GM08714 (cell line): ENCODE results near the gene JUNB.
"Not testable (repeated sequence)": the region's sequence is repeated elsewhere in the genome, so short reads cannot be mapped to it uniquely, and the experiment has no call there.

Experiments used
- H3K4me3 ChIP-seq: fragments of 200-500 bp; sonication (Bioruptor generic); 2 replicates; pipeline ENCODE4 v1.5.1; 2014; ENCODE audit warnings: mild to moderate bottlenecking, low read length, inconsistent platforms
- ZNF274 ChIP-seq: IDR thresholded peaks from 2 replicates; pipeline ENCODE4 v1.6.1; 2012; ENCODE audit warnings: mild to moderate bottlenecking, low read depth, low read length

The JUNB gene

DNA sequence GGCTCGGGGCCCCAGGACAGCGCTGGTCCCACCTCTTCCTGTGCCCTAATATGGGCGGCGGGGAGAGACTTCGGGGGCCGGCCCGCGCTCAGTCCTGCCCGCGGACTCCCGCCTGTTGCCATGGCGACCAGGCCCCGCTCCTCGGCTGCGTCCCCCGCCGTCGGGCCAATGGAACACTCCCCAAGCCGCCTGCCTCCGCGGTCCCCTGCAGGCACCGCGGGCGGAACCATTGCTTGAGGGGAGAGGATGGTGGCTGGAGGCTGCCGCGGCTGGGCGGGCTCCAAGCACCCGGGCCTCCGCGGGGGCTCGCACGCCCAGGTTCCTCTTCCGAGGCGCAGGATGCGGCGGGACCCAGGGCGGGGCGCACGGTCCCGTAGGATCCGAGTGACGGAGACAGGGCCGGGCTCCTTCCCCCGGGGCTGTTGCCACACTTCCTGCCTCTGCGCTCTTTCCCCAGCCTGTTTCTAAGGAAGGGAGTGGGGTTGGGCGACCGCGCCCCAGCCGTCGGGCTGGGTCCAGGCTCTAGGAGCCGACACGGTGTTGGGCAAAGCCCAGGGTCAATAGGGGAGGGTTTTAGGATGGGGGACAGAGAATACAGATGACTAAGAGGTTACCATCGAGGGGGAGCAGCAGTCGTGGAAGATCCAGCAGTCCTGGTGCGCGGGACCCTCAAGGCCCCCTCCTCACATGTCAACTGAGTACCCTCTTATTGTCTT is 1.2 kb upstream of the JUNB start:
- peak overlapping the region; percentile 31; the same call in 1 of the 2 replicates for H3K4me3 ChIP-seq
- TF ChIP-seq ZNF274 = no peak

- peak overlapping the region; percentile 31; the same call in 1 of the 2 replicates for H3K4me3 ChIP-seq
- TF ChIP-seq ZNF274 = no peak
Measured at GRCh38 chr19:12790628-12791344, 500 bp upstream of the JUNB start.

GRCh38 chr19:12792051-12792852 is 966 bp downstream of the JUNB start:
- peak overlapping the region; percentile 85 for H3K4me3 ChIP-seq
- no peak for TF ChIP-seq ZNF274

GRCh38 chr19:12792853-12793289 is 1.6 kb downstream of the JUNB start:
- peak overlapping the region; percentile 85 for H3K4me3 ChIP-seq
- no peak for TF ChIP-seq ZNF274

DNA sequence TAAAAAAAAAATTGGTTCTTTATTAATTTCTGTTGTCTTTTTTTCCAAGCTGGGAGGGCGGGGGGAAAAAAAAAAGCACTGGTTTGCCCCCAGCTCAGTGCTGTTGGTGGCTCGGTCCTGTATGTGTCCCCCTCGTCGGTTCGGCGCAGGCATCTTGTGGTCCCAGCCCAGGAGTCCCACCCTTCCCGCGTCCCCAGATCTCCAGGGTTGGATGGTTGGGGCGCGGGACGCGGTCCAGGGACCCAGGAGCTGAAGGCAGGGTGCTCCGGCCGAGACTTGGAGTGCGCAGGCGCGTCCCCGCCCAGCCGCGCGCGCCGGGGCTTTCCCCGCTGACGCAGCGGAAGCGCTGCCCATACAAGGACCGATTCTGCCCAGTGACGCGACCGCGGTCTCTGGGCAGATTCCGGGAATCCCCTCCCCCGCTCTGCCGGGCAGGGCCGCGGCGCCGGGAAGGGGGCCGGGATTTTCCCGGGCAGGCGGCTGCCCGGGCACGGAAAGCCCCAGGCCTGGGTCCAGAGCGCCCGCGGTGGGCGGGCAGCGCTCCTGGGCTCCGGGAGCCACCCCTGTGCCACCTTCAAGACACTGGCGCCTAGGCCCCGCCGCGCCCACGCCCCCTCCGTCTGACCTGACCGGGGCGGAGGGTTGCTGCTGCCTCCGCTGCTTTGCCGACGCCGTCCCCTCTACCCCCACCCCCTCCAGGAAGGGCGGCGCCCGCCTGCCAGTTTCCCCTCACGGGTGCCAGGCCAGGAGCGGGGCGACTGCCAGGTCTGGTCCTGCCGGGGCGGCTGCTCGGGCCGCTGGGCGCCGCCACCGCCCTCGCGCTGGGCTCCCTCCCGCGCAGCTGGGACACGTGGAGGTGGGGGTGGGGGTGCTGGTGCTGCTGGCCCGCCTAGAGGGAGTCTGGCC is 2.3 kb downstream of the JUNB start:
- peak overlapping the region; percentile 85 for H3K4me3 ChIP-seq
- TF ChIP-seq ZNF274 = no peak

DNA sequence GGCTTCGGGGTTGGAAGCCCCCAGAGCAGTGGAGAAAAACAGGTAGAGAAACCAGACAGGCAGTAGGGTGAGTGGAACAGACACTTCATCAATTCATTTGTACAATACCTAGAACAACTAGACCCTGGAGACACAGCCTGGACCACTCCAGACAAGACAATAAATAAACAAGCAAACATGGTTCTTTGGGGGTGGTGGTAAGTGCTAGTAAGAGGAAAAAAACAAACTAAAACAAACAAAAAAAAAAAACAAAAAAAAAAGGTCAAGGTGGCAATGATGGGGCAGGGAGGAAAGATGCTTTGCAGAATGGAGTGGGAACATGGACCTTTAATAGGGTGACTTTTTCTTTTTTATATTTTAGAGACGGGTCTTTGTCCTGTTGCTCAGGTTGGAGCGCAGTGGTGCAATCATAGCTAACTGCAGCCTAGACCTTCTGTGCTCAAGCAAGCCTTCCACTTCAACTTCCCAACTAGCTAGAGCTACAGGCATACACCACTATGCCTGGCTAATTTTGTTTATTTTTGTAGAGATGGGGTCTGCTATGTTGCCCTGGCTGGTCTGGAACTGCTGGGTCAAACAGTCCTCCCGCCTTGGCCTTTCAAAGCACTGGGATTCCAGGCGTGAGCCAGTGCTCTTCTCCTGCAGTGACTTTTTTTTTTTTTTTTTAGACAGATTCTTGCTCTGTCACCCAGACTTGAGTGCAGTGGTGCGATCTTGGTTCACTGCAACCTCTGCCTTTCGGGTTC is 3.1 kb downstream of the JUNB start:
- H3K4me3 ChIP-seq = peak overlapping the region; percentile 85; the same call in 1 of the 2 replicates
- no peak for TF ChIP-seq ZNF274

DNA sequence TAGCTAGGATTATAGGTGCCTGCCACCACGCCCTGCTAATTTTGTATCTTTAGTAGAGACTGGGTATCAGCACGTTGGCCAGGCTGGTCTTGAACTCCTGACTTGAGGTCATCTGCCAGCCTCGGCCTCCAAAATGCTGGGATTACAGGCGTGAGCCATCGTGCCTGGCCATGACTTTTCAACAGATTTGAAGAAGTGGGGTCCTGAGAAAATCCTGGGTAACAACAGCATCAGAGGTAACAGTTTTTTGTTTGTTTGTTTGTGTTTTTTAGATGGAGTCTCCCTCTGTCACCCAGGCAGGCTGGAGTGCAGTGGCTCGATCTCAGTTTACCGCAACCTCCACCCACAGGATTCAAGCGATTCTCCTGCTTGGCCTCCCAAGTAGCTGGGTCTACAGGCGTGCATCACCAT is 3.7 kb downstream of the JUNB start:
- no peak for TF ChIP-seq ZNF274
- H3K4me3 ChIP-seq = no peak overlapping the region

DNA sequence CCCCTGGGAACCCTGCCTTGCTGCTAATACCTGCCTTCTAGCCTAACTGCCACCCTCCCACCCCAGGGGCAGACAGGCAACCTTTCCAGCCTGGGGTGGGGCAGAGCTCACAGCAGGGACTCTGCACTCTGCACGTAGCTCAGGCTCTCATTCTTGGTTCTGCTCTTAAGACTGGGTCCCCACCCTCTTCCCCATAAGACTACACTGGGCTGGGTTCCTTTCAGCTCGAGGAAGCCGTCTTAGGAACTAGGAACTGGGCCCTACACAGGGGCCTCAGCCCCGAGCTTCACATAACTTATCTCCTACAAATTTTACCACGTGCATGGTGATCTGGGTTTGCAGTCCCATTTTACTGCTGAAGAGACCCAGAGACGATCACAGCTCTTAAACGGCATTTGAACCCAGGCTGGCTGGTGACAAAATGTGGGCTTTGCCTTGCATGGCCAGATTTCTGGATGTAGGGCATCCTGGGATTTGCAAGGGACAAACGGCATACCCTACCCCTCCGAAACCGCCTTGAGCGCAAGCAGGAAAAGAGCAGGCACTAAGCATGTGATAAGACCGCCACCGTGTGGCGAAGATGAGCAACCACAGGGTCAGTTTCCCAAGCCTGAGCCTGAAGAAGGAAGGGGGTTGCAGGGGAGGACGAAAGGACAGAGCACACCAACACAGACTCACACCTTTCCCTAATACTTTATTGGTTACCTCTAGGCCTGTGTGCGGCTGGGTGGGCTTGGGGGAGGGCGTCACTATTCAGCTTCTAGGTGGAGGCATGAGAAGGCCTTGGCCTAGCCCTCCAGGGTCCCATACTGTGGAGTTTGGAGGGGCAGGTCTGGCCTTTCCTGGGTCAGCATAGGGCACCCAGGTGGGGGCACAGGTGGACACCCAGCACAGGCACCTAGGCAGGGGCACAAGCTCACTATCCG is 5.1 kb downstream of the JUNB start:
- H3K4me3 ChIP-seq = no peak overlapping the region
- no peak for TF ChIP-seq ZNF274

- no peak overlapping the region for H3K4me3 ChIP-seq
- TF ChIP-seq ZNF274 = no peak
Measured at GRCh38 chr19:12797141-12797587, 5.9 kb downstream of the JUNB start.

DNA sequence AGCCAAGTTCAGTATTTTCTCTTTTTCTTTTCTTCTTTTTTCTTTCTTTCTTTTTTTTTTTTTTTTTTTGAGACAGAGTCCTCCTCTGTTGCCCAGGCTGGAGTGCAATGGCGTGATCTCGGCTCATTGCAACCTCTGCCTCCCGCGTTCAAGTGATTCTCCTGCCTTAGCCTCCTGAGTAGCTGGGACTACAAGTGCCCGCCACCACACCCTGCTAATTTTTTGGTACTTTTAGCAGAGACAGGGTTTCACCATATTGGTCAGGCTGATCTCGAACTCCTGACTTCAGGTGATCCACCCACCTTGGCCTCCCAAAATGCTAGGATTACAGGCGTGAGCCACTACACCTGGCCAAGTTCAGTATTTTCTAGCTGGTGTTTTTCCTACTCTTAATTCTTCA is 6.3 kb downstream of the JUNB start:
- not testable (repeated sequence) for H3K4me3 ChIP-seq

GRCh38 chr19:12799742-12800465 is 8.6 kb downstream of the JUNB start:
- no peak overlapping the region for H3K4me3 ChIP-seq
- no peak for TF ChIP-seq ZNF274
